ENCODE measurements around the gene TFR2.

GRCh38 chr7:100572949-100573675 lies 68.2 kb downstream of the TFR2 start:
- TF ChIP-seq, protein P1, sequence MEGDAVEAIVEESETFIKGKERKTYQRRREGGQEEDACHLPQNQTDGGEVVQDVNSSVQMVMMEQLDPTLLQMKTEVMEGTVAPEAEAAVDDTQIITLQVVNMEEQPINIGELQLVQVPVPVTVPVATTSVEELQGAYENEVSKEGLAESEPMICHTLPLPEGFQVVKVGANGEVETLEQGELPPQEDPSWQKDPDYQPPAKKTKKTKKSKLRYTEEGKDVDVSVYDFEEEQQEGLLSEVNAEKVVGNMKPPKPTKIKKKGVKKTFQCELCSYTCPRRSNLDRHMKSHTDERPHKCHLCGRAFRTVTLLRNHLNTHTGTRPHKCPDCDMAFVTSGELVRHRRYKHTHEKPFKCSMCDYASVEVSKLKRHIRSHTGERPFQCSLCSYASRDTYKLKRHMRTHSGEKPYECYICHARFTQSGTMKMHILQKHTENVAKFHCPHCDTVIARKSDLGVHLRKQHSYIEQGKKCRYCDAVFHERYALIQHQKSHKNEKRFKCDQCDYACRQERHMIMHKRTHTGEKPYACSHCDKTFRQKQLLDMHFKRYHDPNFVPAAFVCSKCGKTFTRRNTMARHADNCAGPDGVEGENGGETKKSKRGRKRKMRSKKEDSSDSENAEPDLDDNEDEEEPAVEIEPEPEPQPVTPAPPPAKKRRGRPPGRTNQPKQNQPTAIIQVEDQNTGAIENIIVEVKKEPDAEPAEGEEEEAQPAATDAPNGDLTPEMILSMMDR (IDR thresholded peaks at IDR 0.05), result no peak
- no peak for TF ChIP-seq POLR2A (IDR thresholded peaks at IDR 0.05)
